IPS-NIHi7 (cell line): Measurements from ENCODE around the gene TKFC.

Experiments used
- DNase-seq: peaks from one replicate; pipeline ENCODE4 v3.0.0; 2012; ENCODE audit warnings: mixed read lengths; ENCODE audit errors: extremely low spot score

The TKFC gene

GRCh38 chr11:61332797-61333549 is at the start of gene TKFC, which contains the start of gene DDB1:
TSS of gene TKFC (plus strand) at chr11:61333228. CDS start at chr11:61334729, 1,501 bp downstream.
TSS of gene DDB1 (minus strand) at chr11:61333105. CDS start at chr11:61332968, 137 bp downstream.
- peak; percentile 99 for DNase-seq

GRCh38 chr11:61283613-61284012 is 49.4 kb upstream of the TKFC start:
- DNase-seq: no peak

GRCh38 chr11:61287338-61287977 is 45.6 kb upstream of the TKFC start:
- DNase-seq: no peak

- peak; percentile 35 for DNase-seq
Measured at GRCh38 chr11:61290905-61291690, 41.9 kb upstream of the TKFC start.

- DNase-seq: no peak
Measured at GRCh38 chr11:61292356-61292755, 40.7 kb upstream of the TKFC start.

- peak; percentile 46 for DNase-seq
Measured at GRCh38 chr11:61293867-61294716, 38.9 kb upstream of the TKFC start.

GRCh38 chr11:61294717-61295595 is 38.1 kb upstream of the TKFC start, which contains the start of gene VWCE:
TSS of gene VWCE (minus strand) at chr11:61295316. CDS start at chr11:61295037, 279 bp downstream.
- peak; percentile 87 for DNase-seq

GRCh38 chr11:61295596-61295926 is 37.5 kb upstream of the TKFC start:
- no peak for DNase-seq

GRCh38 chr11:61297341-61297740 is 35.7 kb upstream of the TKFC start:
- no peak for DNase-seq

- no peak for DNase-seq
Measured at GRCh38 chr11:61297746-61298145, 35.3 kb upstream of the TKFC start.

GRCh38 chr11:61298663-61299244 is 34.3 kb upstream of the TKFC start:
- DNase-seq: no peak

GRCh38 chr11:61302550-61302949 is 30.5 kb upstream of the TKFC start:
- no peak for DNase-seq

GRCh38 chr11:61303725-61304124 is 29.3 kb upstream of the TKFC start:
- no peak for DNase-seq

GRCh38 chr11:61305417-61305816 is 27.6 kb upstream of the TKFC start:
- DNase-seq: no peak

GRCh38 chr11:61306221-61306620 is 26.8 kb upstream of the TKFC start:
- DNase-seq: no peak

- no peak for DNase-seq
Measured at GRCh38 chr11:61307354-61307753, 25.7 kb upstream of the TKFC start.

- no peak for DNase-seq
Measured at GRCh38 chr11:61309141-61309540, 23.9 kb upstream of the TKFC start.

GRCh38 chr11:61309739-61310138 is 23.3 kb upstream of the TKFC start:
- DNase-seq: no peak

GRCh38 chr11:61310749-61311148 is 22.3 kb upstream of the TKFC start:
- DNase-seq: no peak

- DNase-seq: no peak
Measured at GRCh38 chr11:61315260-61315659, 17.8 kb upstream of the TKFC start.
